GM19395 (cell line): ENCODE measurements around the gene RYR2.

Experiments used
- ATAC-seq: cut with Tn5 transposase; IDR thresholded peaks from one replicate; pipeline ENCODE4 v1.9.1; 2021; ENCODE audit warnings: mild to moderate bottlenecking, moderate library complexity; ENCODE audit not compliant: unreplicated experiment

The RYR2 gene

DNA sequence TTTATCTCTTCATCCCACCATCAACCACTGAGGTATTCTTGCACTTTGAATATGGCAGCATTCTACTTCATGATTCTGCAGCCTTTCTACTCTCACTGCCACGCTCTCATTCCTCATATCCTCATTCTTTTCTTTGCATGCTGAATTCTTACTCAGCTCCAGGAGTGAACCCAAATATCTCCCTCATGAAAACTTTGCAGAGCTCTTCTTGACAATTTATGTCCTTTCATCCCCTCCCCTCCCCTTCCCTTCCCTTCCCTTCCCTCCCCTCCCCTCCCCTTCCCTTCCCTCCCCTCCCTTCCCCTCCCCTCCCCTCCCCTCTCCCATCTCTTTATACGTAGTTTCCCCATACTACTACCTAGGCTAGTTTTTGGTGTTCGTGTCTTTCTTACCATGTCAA lies 363.9 kb downstream of the RYR2 start:
- ATAC-seq: no peak

DNA sequence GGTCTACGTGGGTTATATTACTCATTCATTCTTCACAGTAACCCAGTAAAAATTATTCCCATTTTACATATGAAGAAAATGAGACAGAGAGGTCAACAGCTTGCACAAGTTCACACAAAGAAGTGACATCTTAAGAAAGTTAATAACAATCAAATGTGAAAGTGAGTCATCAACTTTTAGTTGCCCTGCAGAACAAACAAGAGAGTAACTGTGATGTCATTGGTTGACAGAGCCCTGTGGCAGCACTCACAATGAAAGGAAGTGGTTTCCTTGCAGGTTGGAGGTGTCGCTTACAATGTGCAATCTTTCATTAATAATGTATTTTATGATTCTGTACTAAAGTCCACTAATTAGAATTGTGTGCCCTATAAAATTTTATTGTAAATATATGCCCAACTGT lies 369.6 kb downstream of the RYR2 start:
- peak; percentile 78 for ATAC-seq

DNA sequence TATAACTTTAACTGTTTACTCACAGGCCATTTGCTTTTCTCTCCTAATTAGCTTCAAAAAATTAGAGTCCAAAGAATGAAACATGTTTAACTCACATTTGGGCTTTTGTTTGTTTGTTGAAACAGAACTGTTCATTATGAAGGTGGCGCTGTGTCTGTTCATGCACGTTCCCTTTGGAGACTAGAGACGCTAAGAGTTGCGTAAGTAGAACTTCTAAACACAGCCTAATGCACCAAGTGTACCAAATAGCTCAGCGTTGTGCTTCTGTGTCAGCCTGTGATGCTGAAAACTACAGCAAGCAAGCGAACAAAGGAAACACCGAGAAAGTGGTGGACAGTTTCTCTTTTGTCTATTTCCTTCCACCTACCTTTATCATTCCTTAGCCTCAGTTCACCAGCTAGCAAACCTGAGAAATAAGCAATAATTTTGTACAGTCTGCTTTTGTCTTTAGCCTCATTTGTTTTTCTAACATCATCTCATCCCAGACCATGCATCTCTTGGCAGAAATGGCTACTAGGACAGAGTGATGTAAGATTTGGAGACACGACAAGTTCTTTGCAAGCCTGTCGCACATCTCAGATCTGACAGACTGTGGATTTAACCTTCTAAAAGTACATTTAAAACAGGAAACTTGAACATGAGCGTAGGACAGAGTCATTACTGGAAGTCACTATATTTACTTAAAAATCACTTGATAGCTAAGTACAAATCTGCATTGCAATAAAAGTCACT lies 375.1 kb downstream of the RYR2 start:
- no peak for ATAC-seq

DNA sequence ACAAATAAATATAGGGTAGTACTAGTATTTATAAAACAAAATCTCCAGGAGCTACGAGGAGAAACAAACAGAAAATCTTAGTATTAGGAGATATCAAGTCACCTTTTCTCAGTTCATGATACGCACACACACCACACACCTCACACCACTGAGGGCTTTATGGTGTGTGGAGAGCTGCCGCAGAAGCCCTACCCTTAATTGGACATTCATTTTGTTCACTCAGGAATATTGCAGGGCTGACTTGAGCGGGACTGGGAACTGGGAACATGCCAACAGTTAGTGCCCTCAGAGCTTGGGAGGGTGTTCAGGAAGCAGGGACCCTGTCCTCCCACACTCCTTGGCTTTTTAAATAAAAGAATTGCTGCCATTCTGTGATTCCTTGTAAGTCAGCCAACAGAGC lies 386.8 kb downstream of the RYR2 start:
- ATAC-seq: no peak

DNA sequence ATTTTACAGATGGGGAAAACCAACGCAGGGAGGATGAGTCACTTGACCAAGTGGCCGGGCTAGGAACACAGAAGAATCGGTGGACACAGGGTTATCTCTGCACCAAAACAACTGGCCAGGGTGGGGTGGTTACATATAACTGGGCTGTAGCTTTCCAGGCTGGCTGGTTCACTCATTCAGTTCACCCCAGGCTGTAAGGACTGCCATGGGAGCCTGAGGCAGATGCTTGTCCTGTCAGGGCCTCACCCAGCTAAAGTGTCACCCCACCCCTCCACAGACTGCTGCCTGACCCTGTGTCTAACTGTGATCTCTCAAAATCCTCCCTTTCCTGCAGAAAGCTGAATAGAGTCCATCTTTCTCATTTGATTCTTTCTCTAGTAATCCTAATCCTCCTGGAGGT lies 387.3 kb downstream of the RYR2 start:
- ATAC-seq: no peak

DNA sequence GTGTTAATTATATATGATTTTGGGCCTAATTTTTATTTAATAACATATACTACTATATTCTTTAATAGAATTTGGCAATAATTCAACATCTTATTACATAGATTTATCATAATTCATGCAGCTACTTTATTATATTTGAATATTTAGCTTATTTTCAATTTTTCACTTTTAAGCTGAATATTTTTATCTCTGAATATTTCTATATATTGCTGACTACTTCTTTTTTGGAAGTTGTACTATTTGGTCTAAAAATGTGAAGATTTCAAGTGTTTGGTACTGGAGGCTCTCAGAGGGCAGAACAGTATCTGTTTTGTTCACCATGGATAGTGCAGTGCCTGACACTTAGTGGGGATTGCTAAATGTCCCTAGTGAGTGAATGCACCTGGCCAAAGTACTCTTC lies 389.5 kb downstream of the RYR2 start:
- no peak for ATAC-seq

DNA sequence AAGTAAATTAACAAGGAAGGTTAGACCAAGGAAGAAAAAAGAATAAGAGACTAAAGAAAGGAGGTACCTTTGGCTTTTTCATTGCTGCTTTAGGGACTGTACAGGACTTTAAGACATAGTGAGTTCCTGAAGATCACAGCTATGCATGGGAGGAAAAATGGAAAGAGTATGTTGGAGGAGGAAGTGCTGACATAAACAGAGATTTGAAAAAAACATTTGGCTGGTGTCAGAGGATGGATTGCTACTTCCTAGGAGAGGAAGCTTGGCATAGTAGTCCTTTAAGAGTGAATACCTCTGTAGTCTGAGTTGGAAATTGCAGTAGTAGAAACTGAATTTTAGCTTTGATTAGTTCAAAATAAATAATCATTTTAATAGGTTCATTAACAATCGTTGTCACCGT lies 398.4 kb downstream of the RYR2 start:
- no peak for ATAC-seq

DNA sequence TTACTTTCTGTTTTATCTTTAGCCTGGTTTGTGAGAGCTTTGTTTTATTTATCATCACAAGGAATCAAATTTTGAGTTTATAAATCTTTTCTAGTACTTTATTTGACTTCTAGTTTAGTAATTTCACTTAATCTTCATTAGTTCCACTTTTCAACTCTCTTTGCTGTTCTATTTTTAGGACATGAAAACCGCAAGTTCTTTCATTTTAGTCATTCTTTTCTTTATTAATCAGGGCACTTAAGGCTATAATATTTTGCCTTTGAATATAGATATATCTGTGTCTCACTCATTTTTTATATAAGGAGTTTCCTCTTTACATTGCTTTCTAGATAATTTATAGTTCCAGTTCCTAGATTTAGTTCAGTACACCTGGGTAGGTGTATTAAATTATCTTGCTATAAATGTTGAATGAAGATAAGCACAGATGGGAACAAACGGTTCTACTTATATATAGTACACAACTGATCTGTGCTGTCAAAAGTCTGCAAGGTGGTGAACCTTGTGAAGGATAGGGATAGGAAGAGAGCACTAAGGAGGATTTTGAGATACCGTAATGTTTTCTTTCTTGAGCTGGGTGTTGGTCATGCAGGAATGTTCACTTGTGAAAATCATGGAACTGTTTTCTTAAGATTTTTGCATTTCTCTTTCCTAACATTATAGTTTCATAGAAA lies 402.3 kb downstream of the RYR2 start:
- peak; percentile 66 for ATAC-seq

DNA sequence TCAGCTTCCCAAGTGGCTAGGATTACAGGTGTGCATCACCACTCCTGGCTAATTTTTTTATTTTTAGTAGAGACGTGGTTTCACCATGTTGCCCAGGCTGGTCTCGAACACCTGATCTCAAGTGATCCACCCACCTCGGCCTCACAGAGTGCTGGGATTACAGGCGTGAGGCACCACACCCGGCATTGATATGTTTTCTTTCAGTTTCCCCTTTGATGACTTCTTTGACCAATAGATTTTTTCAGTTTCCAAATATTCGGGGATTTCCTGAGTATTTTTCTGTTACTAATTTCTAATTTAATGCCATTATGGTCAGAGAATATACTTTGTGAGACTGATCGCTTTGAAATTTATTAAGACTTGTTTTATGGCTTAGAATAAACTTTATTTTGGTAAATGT lies 406.1 kb downstream of the RYR2 start:
- ATAC-seq: no peak

DNA sequence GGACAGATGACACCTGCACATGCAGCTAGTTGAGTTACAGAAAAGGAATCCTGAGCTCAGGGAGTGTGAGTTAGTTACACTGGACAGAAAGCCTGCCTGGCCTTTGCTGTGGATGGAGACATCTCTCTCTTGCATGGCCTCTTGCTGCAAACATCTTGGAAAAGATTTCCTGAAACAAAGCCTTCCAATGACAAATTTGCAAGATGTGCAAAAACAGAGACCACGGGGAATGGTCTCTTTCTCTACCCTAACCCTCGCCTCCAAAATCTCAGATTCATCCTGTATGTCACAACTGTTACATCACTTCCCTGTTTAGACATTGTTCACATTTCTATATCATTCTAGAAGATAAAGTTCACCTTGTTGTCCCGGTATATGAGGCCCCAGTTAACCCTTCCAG lies 415.6 kb downstream of the RYR2 start:
- ATAC-seq: no peak

DNA sequence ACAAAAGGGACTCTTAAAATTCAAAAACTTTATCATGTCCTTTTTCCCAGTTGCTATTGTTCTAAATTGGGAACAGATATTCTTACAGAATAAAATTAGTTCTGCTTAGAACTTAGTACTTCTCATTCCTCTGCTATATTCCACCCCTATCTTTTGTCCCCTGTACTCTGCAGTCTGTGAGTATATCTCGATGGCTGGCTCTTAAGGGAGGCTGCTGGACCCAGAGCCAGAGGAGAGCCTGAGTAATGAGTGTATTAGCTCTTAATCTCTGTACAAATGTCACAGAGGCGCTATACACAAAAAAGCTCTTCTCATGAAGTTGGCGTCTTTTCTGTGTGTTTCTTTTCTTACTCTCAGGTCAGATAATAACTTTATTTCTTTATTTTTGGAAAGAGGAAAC lies 425.3 kb downstream of the RYR2 start:
- ATAC-seq: no peak

DNA sequence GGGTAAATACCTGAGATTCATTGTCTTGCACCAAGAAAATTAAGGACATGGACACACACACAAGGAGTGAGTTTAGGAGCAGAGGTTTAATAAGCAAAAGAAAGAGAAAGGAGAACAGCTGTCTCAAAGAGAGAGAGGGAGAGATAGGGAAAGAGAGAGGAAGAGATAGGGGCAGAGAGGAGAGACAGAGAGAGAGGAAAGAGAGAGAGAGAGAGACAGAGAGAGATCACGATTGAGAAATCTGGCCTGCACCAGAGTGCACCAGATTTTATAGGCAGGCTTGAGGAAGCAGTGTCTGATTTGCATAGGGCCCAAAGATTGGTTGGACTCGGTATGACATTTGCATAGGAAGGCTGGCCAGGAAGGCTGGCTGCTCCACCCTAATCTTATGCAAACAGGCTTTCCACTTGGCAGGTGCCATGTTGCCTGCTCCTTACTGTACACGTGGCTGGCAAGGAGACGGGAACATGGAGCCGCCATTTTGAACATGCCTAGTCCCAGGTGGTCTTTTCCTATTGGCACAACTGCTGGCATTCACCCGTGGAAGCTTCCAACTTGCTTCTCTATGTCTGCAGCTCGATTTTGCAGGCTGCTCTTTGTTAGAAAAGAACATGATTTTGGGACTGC lies 428.8 kb downstream of the RYR2 start:
- no peak for ATAC-seq

DNA sequence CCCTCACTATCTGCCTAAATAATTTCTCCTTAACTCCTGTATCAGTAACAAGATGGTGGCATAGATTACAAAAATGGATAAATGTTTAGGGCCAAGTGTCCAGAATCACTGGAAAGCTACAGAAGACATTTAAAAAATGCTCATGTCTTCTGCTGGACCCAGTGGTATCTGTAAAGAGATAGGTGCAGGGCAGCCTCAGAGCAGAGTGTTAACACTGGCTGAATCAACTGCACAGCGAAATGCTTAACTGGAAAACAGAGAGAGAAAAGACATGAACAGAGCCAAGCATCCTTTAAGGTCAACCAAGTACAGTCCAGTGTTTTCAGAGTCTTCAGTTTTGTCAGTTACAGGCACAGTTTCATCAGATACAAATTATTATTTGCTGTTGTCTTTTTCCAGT lies 429.4 kb downstream of the RYR2 start:
- ATAC-seq: no peak

DNA sequence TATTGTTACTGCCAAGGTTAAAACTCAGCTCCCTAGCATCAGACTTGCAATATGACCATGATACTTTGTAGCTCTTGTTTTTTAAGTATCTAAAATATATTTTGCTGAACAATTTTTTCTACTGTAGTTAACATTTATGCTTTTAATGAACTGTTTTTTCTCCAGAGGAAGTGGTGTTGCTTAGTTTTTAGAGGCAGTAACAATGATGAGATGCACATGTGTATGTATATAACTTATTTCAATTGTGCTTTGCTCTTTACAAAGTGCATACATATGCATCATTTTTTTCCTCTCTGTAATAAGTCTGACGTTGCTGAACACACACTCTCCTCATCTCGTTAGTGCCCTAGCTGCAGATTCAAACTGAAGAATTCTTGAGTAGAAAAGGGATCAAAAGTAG lies 430.0 kb downstream of the RYR2 start:
- no peak for ATAC-seq

DNA sequence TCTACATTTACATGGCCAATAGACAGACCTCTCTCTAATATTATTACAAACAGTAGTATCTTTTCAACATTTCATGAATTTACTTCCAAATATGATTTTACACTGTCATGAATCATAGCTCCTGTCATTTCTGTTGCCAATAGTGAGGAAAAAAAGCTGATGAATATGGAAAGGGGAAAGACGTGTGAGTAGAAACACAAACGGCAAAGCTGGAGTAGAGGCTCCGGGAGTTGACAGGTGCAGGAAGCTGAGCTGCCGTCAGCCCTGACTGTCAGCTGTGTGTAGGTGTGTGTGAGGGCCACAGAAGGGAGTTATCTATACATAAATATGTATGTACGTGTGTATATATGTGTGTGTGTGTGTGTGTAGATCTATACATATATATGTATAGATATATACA lies 431.9 kb downstream of the RYR2 start:
- no peak for ATAC-seq

DNA sequence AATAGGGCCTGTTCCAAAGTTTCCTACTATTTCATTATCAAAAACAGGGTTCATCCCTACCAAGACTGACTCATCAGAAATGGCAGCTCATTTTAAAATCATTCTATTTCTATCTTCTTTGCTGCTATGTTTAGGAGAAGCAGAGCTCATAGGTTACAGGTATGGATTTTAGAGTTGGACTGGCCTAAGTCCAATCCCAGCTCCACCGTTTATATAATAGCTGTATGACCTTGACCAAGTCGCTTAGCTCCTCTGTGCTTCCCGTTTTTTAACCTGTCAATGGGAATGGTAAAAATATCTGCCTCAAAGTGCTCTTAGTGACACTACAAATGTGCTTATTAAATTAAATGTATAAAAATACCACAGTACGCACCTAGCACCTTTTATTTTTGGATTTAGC lies 436.1 kb downstream of the RYR2 start:
- ATAC-seq: no peak

DNA sequence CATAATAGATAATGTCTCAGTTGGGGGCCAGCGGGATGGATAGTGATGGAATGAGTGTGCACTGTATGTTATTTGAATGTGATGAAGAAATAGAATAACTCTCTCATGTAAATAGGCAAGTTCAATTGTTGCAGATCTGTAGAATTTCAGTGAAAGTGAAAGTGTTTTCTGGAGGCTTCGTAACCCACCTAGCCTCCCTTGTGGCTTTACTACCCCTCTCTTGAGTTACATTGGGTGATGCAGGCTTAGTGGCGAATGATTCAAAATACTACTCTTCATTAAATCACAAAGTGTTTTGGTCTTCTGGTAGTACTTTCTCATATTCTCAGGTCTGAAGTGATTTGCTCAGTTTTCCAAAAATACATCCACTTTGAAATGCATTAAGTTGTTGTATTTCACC lies 436.9 kb downstream of the RYR2 start:
- no peak for ATAC-seq

DNA sequence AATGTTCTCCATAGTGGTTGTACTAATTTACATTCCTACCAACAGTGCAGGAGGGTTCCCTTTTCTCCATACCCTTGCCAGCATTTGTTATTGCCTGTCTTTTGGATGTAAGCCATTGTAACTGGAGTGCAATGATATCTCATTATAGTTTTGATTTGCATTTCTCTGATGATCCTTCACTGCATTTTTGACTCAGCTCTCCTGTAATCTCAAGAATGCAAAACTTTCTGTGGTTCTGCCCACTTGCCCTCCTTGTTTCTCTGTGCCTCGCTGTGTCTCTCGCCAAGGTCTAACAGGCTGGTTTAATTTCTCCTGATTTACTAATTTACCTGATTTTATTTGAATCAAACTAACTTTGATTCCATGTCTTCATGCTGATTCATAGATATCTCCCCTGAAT lies 440.8 kb downstream of the RYR2 start:
- no peak for ATAC-seq

DNA sequence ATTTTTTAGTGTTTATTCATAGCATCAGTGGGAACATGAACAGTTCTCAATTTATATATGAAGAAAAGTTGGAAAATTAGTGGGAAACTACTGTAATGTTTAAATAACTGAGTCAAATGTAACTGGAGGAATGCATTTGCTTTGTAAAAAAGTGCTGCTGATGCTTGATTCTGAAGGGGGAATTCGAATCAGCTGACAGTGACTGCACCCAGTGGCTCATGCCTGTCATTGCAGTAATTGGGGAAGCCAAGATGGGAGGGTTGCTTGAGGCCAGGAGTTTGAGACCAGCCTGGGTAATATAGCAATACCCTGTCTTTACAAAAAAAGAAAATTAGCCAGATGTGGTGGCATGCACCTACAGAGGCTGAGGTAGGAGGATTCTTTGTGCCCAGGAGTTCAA lies 450.4 kb downstream of the RYR2 start:
- ATAC-seq: no peak

DNA sequence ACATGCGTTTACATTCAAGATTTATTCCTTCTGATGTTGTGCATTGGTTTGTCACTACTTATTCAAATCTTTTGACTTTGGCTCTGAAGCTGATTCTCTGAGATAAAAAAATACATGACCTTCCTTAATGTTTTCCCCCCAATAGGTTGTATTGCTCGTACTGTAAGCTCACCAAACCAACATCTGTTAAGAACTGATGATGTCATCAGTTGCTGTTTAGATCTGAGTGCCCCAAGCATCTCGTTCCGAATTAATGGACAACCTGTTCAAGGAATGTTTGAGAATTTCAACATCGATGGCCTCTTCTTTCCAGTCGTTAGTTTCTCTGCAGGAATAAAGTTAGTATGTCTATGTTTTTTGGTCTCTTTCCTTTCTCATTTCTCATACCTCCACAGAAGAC lies 458.6 kb downstream of the RYR2 start:
- ATAC-seq: no peak

DNA sequence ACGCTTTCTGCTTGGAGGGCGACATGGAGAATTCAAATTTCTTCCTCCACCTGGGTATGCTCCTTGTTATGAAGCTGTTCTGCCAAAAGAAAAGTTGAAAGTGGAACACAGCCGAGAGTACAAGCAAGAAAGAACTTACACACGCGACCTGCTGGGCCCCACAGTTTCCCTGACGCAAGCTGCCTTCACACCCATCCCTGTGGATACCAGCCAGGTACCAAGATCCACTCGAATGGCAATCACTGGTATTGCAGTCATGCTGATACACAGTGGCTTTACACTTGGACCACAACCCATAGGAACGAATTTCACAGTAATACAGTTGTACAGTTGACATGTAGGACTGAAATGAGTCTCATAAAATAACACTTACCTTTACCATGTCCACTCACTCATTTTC lies 461.3 kb downstream of the RYR2 start:
- ATAC-seq: no peak

DNA sequence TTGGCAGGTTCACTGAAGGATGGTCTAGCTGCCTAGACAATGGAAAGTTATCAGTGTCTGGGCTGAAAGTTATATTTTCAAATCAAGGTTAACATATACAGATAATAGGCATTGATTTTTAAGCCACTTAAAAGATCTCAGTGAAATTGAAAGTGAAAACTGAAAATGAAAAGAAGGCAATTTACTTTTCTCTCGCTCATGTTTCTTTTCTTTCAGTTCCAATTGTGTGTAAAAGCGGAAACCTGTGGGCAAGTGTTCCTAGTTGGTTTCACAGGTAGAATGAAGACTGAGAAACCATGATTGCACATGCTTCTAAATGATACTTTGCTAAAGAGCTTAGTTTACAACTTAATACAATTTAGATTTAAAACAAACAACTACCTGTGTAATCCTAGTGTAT lies 465.0 kb downstream of the RYR2 start:
- peak; percentile 97 for ATAC-seq
